T-helper 2 cell treated with Interferon-gamma antibody and Interleukin-4, amounts not matched to agents 5 μg/mL and 100 μg/mL, for 36 hours (primary cell): ENCODE measurements around the gene TIGIT.

Source experiments
- DNase-seq: peaks from one replicate; pipeline ENCODE4 v3.0.0; 2021; ENCODE audit warnings: low spot score
- H3K27ac Mint-ChIP-seq: one replicate; pipeline ENCODE4 v1.8.0; 2021; ENCODE audit warnings: mild to moderate bottlenecking, mixed read lengths
- H3K27me3 Mint-ChIP-seq: one replicate; pipeline ENCODE4 v1.8.0; 2021; ENCODE audit warnings: low read depth, mixed read lengths
- H3K36me3 Mint-ChIP-seq: one replicate; pipeline ENCODE4 v1.8.0; 2021; ENCODE audit warnings: low read depth, mixed read lengths
- H3K4me1 Mint-ChIP-seq: one replicate; pipeline ENCODE4 v1.8.0; 2021; ENCODE audit warnings: low read depth, mixed read lengths
- H3K4me3 Mint-ChIP-seq: one replicate; pipeline ENCODE4 v1.8.0; 2022; ENCODE audit warnings: mild to moderate bottlenecking, moderate library complexity, mixed read lengths
- H3K9me3 Mint-ChIP-seq: one replicate; pipeline ENCODE4 v1.8.0; 2021; ENCODE audit warnings: mixed read lengths

The TIGIT gene

GRCh38 chr3:114351123-114351821, 57.4 kb downstream of the TIGIT start:
- no peaks in the 10 kb centered on the region for H3K36me3 Mint-ChIP-seq

GRCh38 chr3:114351822-114352145, 58.0 kb downstream of the TIGIT start:
- no peak for DNase-seq
- no peaks in the 10 kb centered on the region for H3K4me1 Mint-ChIP-seq
- H3K9me3 Mint-ChIP-seq: no peaks in the 10 kb centered on the region
- H3K27ac Mint-ChIP-seq: no peak overlapping the region
- no peaks in the 10 kb centered on the region for H3K27me3 Mint-ChIP-seq
- H3K4me3 Mint-ChIP-seq: no peak overlapping the region
- H3K36me3 Mint-ChIP-seq: no peaks in the 10 kb centered on the region

More at GRCh38 chr3:114351123-114351821, 57.4 kb downstream of the TIGIT start:
- no peak for DNase-seq
- Mint-ChIP-seq H3K27me3 (no peaks in the 10 kb centered on the region), H3K4me1 (no peaks in the 10 kb centered on the region), H3K9me3 (no peaks in the 10 kb centered on the region), H3K4me3 (no peak overlapping the region), H3K27ac (no peak overlapping the region)

- no peak for DNase-seq
- Mint-ChIP-seq H3K36me3 (no peaks in the 10 kb centered on the region), H3K27ac (no peak overlapping the region), H3K4me3 (no peak overlapping the region), H3K9me3 (no peaks in the 10 kb centered on the region), H3K27me3 (no peaks in the 10 kb centered on the region), H3K4me1 (no peaks in the 10 kb centered on the region)
Observed at GRCh38 chr3:114355653-114356052, 61.8 kb downstream of the TIGIT start.

- no peaks in the 10 kb centered on the region for H3K9me3 Mint-ChIP-seq
- DNase-seq: no peak
- no peaks in the 10 kb centered on the region for H3K4me1 Mint-ChIP-seq
- H3K4me3 Mint-ChIP-seq: no peak overlapping the region
- H3K27ac Mint-ChIP-seq: no peak overlapping the region
- H3K36me3 Mint-ChIP-seq: no peaks in the 10 kb centered on the region
- H3K27me3 Mint-ChIP-seq: no peaks in the 10 kb centered on the region
Observed at GRCh38 chr3:114356066-114356465, 62.2 kb downstream of the TIGIT start.

- Mint-ChIP-seq H3K9me3 (no peaks in the 10 kb centered on the region), H3K4me3 (no peak overlapping the region), H3K4me1 (no peaks in the 10 kb centered on the region), H3K27ac (no peak overlapping the region), H3K36me3 (no peaks in the 10 kb centered on the region), H3K27me3 (no peaks in the 10 kb centered on the region)
- no peak for DNase-seq
Observed at GRCh38 chr3:114356525-114356924, 62.7 kb downstream of the TIGIT start.
